HG02981 (cell line): ENCODE results near the gene TMED7.
A peak's percentile ranks its signal among the peaks of the same experiment; 100 is the strongest.

Experiments
- ATAC-seq: cut with Tn5 transposase; IDR thresholded peaks from one replicate; pipeline ENCODE4 v1.9.1; 2021; ENCODE audit warnings: mild to moderate bottlenecking, moderate library complexity; ENCODE audit not compliant: unreplicated experiment

The TMED7 gene

GRCh38 chr5:115629903-115630302, 4.1 kb upstream of the TMED7 start:
- ATAC-seq, result no peak

- no peak for ATAC-seq
These were observed 1.5 kb upstream of the TMED7 start for GRCh38 chr5:115627295-115627865.

- peak; percentile 17 for ATAC-seq
These were observed 598 bp upstream of the TMED7 start for GRCh38 chr5:115626445-115626823.

DNA sequence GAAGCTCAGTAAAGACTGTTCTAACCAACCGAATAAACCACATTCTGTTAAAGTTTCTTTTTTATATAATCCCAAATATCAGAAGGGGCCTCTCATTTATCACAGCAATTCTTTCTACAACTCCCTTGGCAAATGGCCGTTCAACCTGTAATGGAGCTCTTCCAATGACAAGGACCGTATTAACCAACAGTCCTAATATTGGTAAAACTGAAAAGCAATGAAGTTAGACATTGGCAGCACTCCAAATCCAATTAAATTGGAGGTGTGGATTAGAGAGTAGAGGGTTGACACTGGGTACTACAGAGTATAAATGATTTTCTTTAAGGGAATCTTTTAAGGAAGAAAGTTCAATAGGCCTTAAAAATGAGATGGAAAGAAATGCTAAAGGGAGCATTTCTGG, 842 bp downstream of the TMED7 start:
- ATAC-seq, result no peak

GRCh38 chr5:115623658-115624057, 2.2 kb downstream of the TMED7 start:
- no peak for ATAC-seq

GRCh38 chr5:115621365-115621900, 4.4 kb downstream of the TMED7 start:
- ATAC-seq, result no peak

DNA sequence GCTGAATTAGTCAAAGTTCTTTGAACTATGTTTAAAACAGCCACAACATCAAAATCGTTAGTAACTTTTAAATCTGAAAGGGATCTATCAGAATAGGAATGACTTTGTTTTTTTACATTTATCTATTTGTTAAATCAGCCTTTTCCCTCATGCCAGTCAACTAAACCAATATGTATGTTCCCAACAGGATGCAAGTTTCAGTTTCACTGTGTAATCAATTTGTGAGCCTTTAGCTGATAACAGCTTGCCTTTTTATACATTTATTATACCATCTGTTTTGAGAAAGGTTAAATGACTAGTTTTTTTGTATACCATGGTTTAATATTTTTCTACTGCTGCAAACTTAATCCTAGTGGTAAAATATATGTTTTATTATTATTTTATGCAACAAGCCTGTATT, 8.9 kb downstream of the TMED7 start:
- ATAC-seq, result no peak

- no peak for ATAC-seq
These were observed 9.4 kb downstream of the TMED7 start for GRCh38 chr5:115616472-115616871.

GRCh38 chr5:115611873-115612272, 14.0 kb downstream of the TMED7 start:
- ATAC-seq, result no peak

DNA sequence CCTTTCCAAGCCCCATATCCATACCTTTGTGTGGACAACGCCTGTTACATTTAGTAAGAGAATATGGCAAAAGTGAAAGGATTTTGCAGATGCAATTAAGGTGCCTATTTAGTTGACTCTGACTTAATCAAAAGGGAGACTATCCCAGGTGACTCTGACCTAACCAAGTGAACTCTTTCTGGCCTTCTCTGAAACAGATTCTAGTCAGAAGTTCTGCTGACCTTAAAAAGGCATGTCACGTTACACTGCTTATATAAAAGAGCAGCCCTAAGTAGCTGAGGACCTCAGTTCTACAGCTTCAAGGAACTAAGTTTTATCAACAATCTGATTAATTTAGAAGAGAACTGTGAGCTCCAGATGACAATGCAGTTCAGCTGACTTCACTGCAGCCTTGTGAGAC, 17.9 kb downstream of the TMED7 start:
- ATAC-seq, result no peak

- ATAC-seq, result no peak
These were observed 20.4 kb downstream of the TMED7 start for GRCh38 chr5:115605436-115605835.

DNA sequence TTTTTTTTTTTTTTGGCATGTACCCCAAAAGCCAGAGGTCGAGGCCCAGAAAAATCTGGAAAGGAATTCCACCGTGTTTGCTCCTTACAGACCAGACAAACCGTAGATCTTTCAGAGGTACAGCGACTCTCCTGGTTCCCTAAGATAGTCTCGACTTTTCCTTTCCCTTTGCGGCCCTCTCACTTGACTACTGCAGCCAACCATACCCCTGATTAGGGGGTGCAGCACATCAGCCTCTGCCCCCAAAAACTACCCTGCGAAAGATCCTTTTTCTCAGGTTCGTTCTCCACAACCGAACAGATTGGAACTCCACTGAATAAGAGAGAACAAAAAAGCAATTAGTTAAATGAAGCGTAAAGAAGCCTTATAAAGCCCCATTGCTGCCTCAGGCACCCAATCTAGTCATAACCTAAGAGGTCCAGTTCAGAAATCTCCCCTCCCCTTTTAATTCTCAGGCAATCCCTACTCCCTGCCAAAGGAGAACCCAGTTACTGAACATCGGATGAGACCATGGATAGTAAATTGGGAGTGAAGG, 23.2 kb downstream of the TMED7 start:
- peak; percentile 11 for ATAC-seq

DNA sequence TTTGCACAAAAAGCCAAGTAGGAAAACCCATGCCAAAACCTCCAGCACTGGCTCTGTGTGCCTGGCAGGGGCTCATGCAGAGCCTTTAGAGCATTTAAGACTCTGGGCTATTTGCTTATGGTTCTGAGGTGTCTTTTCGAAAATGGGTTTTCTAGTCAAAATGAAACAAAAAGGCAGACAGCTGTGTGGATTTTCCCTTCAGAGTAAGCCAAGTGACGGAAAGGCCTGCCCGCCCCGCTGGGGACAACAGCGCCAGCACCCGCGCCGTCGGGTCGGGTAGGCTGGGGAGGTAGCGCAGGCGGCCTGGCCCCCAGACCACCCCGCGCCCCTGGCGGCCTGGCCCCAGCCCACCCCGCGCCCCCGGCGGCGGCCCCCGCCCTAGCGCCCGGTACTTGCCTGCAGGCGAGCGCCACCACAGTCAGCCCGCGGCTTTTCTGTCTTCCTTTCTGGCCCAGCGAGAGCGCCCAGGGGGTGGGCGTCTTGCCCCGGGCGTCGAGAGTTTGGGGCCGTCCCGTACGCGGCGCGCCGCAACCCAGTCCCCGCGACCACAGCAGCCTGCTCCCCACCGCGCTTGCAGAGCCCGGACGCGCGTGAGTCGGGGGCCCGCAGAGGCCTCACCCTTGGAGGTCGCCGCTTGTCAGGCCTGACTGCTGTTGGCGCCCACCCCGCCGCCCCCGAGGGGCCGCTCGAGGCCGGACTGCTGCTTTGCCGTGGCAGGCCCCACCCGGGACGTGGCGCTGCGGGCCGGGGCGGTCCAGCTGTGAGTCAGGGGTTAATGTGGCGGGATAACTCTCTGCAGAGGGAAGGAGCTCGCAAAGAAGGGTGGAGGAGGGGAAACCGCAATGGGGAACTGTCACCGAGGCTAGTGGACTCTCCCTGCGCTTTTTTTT, 23.9 kb downstream of the TMED7 start, which contains the start of gene TICAM2:
Gene TICAM2 (minus strand): TSS at position 779 of the 890 bp plus-strand sequence. CDS start 21,223 bp downstream, outside the sequence.
- ATAC-seq, result peak; percentile 74

DNA sequence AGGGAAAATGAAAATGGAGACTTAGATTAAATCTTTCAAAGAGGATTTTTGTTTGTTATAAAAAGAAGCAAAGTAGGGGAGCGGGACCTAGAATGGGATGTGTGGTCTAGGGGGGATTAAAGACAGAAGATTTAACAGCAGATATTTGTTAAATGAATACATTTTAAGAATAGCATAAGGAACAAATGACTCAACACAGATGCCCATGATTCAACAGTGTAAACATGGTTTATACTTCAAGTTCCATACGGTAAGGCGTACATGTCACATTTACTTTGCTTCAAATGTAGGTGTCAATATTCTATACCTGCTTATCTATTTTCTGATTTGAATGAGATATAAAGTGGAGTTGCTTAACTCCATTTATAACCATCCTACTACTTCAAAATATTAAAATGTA, 25.1 kb downstream of the TMED7 start:
- ATAC-seq, result no peak

GRCh38 chr5:115599924-115600323, 25.9 kb downstream of the TMED7 start:
- ATAC-seq, result no peak

- ATAC-seq, result peak; percentile 26
These were observed 26.3 kb downstream of the TMED7 start for GRCh38 chr5:115599502-115599901.

DNA sequence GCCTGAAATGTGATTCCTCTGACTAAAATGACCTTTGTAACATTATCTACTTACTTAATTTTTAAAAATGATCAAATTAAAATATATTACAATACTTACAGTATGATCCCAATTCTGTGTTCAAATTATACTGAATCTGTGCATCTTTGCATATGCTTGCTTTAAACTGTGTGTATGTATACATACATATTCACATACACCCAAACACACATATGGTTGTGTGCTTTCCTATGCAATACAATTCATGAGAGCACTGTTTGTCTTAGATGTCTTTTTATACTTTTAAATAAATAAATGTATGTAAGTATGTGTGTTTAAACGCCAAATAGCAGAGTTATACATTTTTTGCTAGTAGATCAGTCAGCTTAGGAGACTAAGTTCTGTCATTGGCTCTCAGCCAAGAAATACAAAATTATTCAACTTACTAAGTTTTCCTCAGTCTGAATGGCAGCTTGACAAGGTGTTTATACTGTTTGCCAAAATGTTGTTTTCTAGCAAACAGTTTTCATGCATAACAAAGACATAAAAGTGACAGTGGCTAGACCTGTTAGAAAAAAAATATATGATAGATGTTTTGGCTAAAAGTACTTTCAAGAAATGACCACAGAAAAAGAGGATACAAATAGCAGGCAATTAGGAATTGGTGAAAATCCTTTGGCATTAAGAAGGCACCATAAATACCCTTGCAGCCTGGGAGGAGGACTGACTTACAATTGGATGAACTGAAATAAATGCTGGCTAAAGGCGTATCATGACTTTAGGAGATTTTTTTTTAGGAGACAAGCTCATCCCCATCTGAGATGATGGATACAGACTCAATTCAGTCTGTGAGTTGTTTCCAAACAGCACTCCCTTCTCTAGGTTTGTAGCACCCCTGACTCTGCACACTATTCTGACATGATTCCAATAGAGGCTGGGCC, 31.4 kb downstream of the TMED7 start:
- ATAC-seq, result no peak

DNA sequence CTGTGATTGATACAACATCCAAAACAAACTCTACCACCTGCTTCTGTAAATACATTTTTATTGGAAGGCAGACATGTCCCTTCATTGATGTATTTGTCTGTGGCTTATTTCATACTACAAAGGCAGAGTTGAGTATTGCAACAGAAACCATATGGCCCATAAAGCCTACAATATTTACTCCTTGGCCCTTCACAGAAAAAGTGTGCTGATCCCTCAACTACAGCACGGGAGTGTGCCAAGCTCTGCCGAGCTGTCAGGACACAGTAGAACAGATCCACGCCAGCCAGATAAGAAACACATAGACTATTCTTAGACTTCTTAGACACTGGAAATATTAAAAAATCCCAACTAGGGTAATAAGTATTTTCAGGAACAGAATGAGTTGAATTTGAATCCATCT, 36.8 kb downstream of the TMED7 start:
- no peak for ATAC-seq

DNA sequence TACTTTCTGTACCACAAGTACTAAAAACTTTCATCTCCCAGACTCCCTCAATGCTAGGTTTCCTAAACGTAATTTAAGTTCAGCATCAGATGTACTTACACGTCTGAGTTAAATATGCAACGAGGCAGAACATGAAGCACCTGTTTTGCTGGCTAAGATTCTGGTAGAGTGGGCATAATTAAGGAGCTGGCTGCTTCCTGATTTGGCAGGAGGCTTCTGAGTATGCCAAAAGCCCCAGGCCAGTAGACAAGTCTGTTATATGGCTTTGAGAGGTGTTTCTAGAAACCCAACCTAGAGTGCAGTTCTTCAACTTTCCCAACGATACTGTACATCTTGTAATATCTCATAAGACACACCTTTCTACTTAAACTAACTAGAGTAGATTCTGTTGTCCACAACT, 37.2 kb downstream of the TMED7 start:
- ATAC-seq, result no peak

DNA sequence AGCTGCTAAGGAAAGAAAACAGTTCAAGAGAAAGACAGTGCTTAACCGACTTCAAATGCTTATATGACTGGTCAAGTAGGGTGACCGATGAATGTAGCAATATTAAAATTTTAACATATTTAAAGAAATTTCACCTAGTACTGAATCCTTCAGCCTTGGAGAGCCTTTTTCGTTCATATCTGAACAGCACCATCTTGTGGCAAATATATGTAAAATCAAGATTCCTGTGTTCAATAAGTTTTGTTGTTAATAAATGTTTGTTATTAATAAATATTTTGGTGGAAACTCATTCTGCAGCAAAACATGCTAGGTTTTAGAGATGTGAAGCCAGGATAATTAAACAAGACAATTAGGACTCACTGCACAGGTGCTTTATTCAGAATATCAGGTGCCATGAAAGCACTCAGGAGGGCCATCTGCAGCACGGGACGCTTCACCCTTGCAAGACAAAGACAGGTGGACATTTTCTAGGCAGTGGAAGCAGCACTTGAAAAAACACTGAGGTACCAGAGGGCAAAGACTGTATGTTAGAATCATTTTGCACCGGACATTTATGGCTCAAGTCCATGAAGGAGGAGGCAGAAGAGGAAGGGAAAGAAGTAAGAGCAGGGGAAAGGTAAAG, 39.2 kb downstream of the TMED7 start:
- peak; percentile 44 for ATAC-seq
